Liver (tissue), 9 donors: ENCODE results near the gene ARVCF. TPM values are rescaled to one million over a fixed set of nuclear protein-coding genes. Genes with fewer than 3 reads are reported as not detected.

Experiments
- DNase-seq: peaks from one replicate; pipeline ENCODE4 v3.0.0-alpha.2; 2017; ENCODE audit warnings: low spot score
- H3K27ac ChIP-seq, 2 donors: one replicate each; pipeline ENCODE4 v1.7.0; 2013; ENCODE audit warnings: inconsistent platforms in 2 of 2, low read length in 2 of 2, control low read depth in 1 of 2, low read depth in 1 of 2, mild to moderate bottlenecking in 1 of 2
- H3K27me3 ChIP-seq, 4 donors: one replicate each; pipeline versions ENCODE4 v1.6.1 to v1.7.0; 2013; ENCODE audit warnings: low read length in 3 of 4, inconsistent platforms in 1 of 4, mild to moderate bottlenecking in 1 of 4, moderate library complexity in 1 of 4; ENCODE audit not compliant: control insufficient read depth in 4 of 4, insufficient read depth in 4 of 4
- H3K36me3 ChIP-seq, 4 donors: one replicate each; pipeline versions ENCODE4 v1.6.1 to v1.7.0; 2013; ENCODE audit warnings: low read length in 3 of 4, mild to moderate bottlenecking in 3 of 4, low read depth in 1 of 4, moderate library complexity in 1 of 4; ENCODE audit not compliant: control insufficient read depth in 4 of 4, insufficient read depth in 3 of 4
- H3K4me1 ChIP-seq, 4 donors: one replicate each; pipeline versions ENCODE4 v1.6.1 to v1.7.0; 2013; ENCODE audit warnings: low read length in 3 of 4, mild to moderate bottlenecking in 3 of 4, moderate library complexity in 1 of 4; ENCODE audit not compliant: control insufficient read depth in 4 of 4, insufficient read depth in 4 of 4
- H3K4me3 ChIP-seq, 3 donors: one replicate each; pipeline versions ENCODE4 v1.6.1 to v1.7.0; 2013; ENCODE audit warnings: low read length in 3 of 3, control low read depth in 1 of 3, low read depth in 1 of 3, mild to moderate bottlenecking in 1 of 3
- H3K9ac ChIP-seq, 2 donors: one replicate each; pipeline ENCODE4 v1.7.0; 2013; ENCODE audit warnings: low read length in 2 of 2, mild to moderate bottlenecking in 2 of 2, moderate library complexity in 2 of 2, control low read depth in 1 of 2, low read depth in 1 of 2
- H3K9me3 ChIP-seq, 4 donors: one replicate each; pipeline versions ENCODE4 v1.6.1 to v1.7.0; 2013; ENCODE audit warnings: low read length in 3 of 4; ENCODE audit not compliant: control insufficient read depth in 4 of 4
- EGR1 ChIP-seq, 2 donors: IDR thresholded peaks; 2 replicates each; pipeline ENCODE4 v1.6.1; 2016 to 2018; ENCODE audit warnings: antibody characterized with exemption in 2 of 2, low read depth in 2 of 2
- FOXA1 ChIP-seq: IDR thresholded peaks from 2 replicates; pipeline ENCODE4 v1.6.1; 2016; ENCODE audit warnings: antibody characterized with exemption
- FOXA2 ChIP-seq: IDR thresholded peaks from 2 replicates; pipeline ENCODE4 v1.6.1; 2016; ENCODE audit warnings: antibody characterized with exemption
- GABPA ChIP-seq, 2 donors: IDR thresholded peaks in 1 of 2; conservative IDR thresholded peaks in 1 of 2; 2 replicates each; pipeline ENCODE4 v1.6.1; 2016; ENCODE audit warnings: antibody characterized with exemption in 2 of 2, mild to moderate bottlenecking in 1 of 2, moderate library complexity in 1 of 2
- HNF4A ChIP-seq, 2 donors: conservative IDR thresholded peaks; 2 replicates each; pipeline ENCODE4 v1.6.1; 2016; ENCODE audit warnings: antibody characterized with exemption in 2 of 2, mild to moderate bottlenecking in 2 of 2
- HNF4G ChIP-seq: IDR thresholded peaks from 2 replicates; pipeline ENCODE4 v1.6.1; 2016; ENCODE audit warnings: antibody characterized with exemption
- JUND ChIP-seq, 2 donors: IDR thresholded peaks; 2 replicates each; pipeline ENCODE4 v1.6.1; 2016; ENCODE audit warnings: antibody characterized with exemption in 2 of 2
- NR2F2 ChIP-seq: IDR thresholded peaks from 2 replicates; pipeline ENCODE4 v1.6.1; 2016; ENCODE audit warnings: antibody characterized with exemption
- RAD21 ChIP-seq, 2 donors: IDR thresholded peaks; 2 replicates each; pipeline ENCODE4 v1.6.1; 2016; ENCODE audit warnings: antibody characterized with exemption in 2 of 2, mild to moderate bottlenecking in 2 of 2
- RXRA ChIP-seq, 2 donors: IDR thresholded peaks; 2 replicates each; pipeline ENCODE4 v1.6.1; 2017 to 2018; ENCODE audit warnings: antibody characterized with exemption in 2 of 2, mild to moderate bottlenecking in 1 of 2
- SP1 ChIP-seq: IDR thresholded peaks from 2 replicates; pipeline ENCODE4 v1.6.1; 2018; ENCODE audit warnings: antibody characterized with exemption, mild to moderate bottlenecking
- TAF1 ChIP-seq: conservative IDR thresholded peaks from 2 replicates; pipeline ENCODE4 v1.6.1; 2016; ENCODE audit warnings: antibody characterized with exemption, mild to moderate bottlenecking
- YY1 ChIP-seq: IDR thresholded peaks from 2 replicates; pipeline ENCODE4 v1.6.1; 2016; ENCODE audit warnings: antibody characterized with exemption, mild to moderate bottlenecking
- WGBS: extraction: QIAGEN DNeasy Blood & Tissue Kit; methylation state at CpG from one replicate; pipeline ENCODE4 v1.1.7; 2013; 5-methylcytosine and 5-hydroxymethylcytosine counted together
- polyA plus RNA-seq, 2 donors: library from polyadenylated mRNA; stranded (reverse) in 1 of 2; unstranded in 1 of 2; fragments of 200-250 nt in 1 of 2; fragments of >200 nt in 1 of 2; fragmentation: Nextera tagmentation in 1 of 2; extraction: Ambion mirVana in 1 of 2; gene quantifications; one replicate each; pipeline versions ENCODE4 v1.2.1 to v1.2.3, GENCODE V29; 2013 to 2015
- total RNA-seq, 2 donors: library from RNA; depleted of rRNA; stranded (reverse); fragments of >200 nt; gene quantifications; one replicate each; pipeline ENCODE4 v1.2.3, GENCODE V29; 2014
- TF ChIP-seq, protein P1 (sequence below): IDR thresholded peaks from 2 replicates; pipeline ENCODE4 v1.6.1; 2016; ENCODE audit warnings: antibody characterized with exemption, mild to moderate bottlenecking
- TF ChIP-seq, protein P2 (sequence below): fragments of 150-350 bp; IDR thresholded peaks from 2 replicates; pipeline ENCODE4 v1.5.1; 2017; ENCODE audit warnings: improper control_type of control experiment, low read depth, low read length; ENCODE audit not compliant: missing input control
- TF ChIP-seq, protein P3 (sequence below): IDR thresholded peaks from 2 replicates; pipeline ENCODE4 v1.6.1; 2016; ENCODE audit warnings: antibody characterized with exemption
- TF ChIP-seq, protein P4 (sequence below): IDR thresholded peaks from 2 replicates; pipeline ENCODE4 v1.6.1; 2016; ENCODE audit warnings: antibody characterized with exemption
- TF ChIP-seq, protein P5 (sequence below): IDR thresholded peaks from 2 replicates; pipeline ENCODE4 v1.6.1; 2016; ENCODE audit warnings: antibody characterized with exemption
- donor health status: healthy.
- donor health status: healthy.
- donor health status: healthy.
- donor health status: healthy.
- donor health status: healthy.

ARVCF gene
- total and polyA plus RNA-seq, 4 donors, result 3.8 to 48.8 (median 26.1) TPM

DNA sequence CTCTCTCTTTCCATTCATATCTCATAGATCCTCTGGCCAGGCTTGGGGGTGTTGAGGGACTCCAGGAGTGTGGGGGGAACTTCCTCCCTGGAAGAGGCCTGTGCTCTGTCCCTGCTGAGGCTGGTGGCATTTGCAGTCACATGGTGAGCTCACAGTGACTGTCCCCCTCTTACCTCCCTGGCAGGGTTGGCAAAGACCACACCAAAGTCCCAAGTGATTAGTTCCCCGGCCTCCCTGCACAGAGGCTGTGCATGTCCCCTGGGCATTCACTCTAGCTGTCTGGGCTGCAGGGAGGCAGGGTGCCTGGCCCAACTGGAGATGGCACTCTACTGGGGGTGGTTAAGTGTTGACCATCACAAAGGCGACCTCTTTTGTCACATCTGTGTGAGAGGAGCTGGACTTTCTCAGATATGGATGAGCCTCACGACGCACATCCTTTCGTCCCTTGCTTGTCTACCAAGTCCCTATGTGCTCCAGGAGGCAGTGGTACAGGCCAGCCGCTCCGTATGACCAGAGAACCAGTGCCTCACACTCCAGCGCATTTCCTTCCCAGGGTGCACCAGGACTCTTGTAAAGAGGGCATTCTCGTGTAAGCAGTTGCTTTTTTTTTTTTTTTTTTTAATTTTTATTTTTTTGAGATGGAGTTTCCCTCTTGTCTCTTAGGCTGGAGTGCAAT, 13.1 kb upstream of the ARVCF start:
- no peak overlapping the region for H3K9ac ChIP-seq
- 96% methylated on average over 9 of the region's 9 CpGs for WGBS
- peaks cover 13 to 33% (median 19%) of the 10 kb centered on the region in 4 donors for H3K4me1 ChIP-seq
- H3K27me3 ChIP-seq, result no peaks in the 10 kb centered on the region
- no peak for TF ChIP-seq HNF4G
- TF ChIP-seq RAD21 (IDR thresholded peaks at IDR 0.05), result no peak
- TF ChIP-seq, protein P1, sequence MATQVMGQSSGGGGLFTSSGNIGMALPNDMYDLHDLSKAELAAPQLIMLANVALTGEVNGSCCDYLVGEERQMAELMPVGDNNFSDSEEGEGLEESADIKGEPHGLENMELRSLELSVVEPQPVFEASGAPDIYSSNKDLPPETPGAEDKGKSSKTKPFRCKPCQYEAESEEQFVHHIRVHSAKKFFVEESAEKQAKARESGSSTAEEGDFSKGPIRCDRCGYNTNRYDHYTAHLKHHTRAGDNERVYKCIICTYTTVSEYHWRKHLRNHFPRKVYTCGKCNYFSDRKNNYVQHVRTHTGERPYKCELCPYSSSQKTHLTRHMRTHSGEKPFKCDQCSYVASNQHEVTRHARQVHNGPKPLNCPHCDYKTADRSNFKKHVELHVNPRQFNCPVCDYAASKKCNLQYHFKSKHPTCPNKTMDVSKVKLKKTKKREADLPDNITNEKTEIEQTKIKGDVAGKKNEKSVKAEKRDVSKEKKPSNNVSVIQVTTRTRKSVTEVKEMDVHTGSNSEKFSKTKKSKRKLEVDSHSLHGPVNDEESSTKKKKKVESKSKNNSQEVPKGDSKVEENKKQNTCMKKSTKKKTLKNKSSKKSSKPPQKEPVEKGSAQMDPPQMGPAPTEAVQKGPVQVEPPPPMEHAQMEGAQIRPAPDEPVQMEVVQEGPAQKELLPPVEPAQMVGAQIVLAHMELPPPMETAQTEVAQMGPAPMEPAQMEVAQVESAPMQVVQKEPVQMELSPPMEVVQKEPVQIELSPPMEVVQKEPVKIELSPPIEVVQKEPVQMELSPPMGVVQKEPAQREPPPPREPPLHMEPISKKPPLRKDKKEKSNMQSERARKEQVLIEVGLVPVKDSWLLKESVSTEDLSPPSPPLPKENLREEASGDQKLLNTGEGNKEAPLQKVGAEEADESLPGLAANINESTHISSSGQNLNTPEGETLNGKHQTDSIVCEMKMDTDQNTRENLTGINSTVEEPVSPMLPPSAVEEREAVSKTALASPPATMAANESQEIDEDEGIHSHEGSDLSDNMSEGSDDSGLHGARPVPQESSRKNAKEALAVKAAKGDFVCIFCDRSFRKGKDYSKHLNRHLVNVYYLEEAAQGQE, result no peak
- no peak for TF ChIP-seq GABPA (IDR thresholded peaks at IDR 0.05 in 1 of 2, conservative IDR thresholded peaks at IDR 0.05 in 1 of 2)
- TF ChIP-seq, protein P2, sequence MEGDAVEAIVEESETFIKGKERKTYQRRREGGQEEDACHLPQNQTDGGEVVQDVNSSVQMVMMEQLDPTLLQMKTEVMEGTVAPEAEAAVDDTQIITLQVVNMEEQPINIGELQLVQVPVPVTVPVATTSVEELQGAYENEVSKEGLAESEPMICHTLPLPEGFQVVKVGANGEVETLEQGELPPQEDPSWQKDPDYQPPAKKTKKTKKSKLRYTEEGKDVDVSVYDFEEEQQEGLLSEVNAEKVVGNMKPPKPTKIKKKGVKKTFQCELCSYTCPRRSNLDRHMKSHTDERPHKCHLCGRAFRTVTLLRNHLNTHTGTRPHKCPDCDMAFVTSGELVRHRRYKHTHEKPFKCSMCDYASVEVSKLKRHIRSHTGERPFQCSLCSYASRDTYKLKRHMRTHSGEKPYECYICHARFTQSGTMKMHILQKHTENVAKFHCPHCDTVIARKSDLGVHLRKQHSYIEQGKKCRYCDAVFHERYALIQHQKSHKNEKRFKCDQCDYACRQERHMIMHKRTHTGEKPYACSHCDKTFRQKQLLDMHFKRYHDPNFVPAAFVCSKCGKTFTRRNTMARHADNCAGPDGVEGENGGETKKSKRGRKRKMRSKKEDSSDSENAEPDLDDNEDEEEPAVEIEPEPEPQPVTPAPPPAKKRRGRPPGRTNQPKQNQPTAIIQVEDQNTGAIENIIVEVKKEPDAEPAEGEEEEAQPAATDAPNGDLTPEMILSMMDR, result no peak
- no peak for TF ChIP-seq FOXA2
- no peak for TF ChIP-seq EGR1 (IDR thresholded peaks at IDR 0.05; ENCODE audit: low read depth in 2 of 2)
- TF ChIP-seq, protein P3, sequence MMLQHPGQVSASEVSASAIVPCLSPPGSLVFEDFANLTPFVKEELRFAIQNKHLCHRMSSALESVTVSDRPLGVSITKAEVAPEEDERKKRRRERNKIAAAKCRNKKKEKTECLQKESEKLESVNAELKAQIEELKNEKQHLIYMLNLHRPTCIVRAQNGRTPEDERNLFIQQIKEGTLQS, result no peak
- TF ChIP-seq RXRA (IDR thresholded peaks at IDR 0.05), result no peak
- TF ChIP-seq HNF4A (conservative IDR thresholded peaks at IDR 0.05), result no peak
- TF ChIP-seq FOXA1, result no peak
- no peak for TF ChIP-seq JUND (IDR thresholded peaks at IDR 0.05)
- TF ChIP-seq, protein P4, sequence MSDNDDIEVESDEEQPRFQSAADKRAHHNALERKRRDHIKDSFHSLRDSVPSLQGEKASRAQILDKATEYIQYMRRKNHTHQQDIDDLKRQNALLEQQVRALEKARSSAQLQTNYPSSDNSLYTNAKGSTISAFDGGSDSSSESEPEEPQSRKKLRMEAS, result no peak
- TF ChIP-seq NR2F2, result no peak
- no peak for TF ChIP-seq YY1
- TF ChIP-seq, protein P5, sequence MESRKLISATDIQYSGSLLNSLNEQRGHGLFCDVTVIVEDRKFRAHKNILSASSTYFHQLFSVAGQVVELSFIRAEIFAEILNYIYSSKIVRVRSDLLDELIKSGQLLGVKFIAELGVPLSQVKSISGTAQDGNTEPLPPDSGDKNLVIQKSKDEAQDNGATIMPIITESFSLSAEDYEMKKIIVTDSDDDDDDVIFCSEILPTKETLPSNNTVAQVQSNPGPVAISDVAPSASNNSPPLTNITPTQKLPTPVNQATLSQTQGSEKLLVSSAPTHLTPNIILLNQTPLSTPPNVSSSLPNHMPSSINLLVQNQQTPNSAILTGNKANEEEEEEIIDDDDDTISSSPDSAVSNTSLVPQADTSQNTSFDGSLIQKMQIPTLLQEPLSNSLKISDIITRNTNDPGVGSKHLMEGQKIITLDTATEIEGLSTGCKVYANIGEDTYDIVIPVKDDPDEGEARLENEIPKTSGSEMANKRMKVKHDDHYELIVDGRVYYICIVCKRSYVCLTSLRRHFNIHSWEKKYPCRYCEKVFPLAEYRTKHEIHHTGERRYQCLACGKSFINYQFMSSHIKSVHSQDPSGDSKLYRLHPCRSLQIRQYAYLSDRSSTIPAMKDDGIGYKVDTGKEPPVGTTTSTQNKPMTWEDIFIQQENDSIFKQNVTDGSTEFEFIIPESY, result no peak
- no peak for TF ChIP-seq SP1
- no peak for TF ChIP-seq TAF1
- H3K36me3 ChIP-seq, result peaks cover 0 to 3% (median under 1%) of the 10 kb centered on the region in 4 donors
- H3K9me3 ChIP-seq, result no peaks in the 10 kb centered on the region
- H3K27ac ChIP-seq, result no peak overlapping the region
- no peak for DNase-seq
- no peak overlapping the region for H3K4me3 ChIP-seq
